DMS79 treated with DMSO at 0.1 percent for 48 hours (cell line): Measurements from ENCODE around the gene FLT4.

Experiments used
- DNase-seq: peaks from one replicate; lab custom pipeline; 2025; lab: John Stamatoyannopoulos, UW

FLT4 gene

GRCh38 chr5:180605554-180606214 is 43.7 kb downstream of the FLT4 start:
- DNase-seq, result no peak

- no peak for DNase-seq
These were observed 45.1 kb downstream of the FLT4 start for GRCh38 chr5:180604271-180604670.

GRCh38 chr5:180603076-180603594 is 46.3 kb downstream of the FLT4 start:
- no peak for DNase-seq

DNA sequence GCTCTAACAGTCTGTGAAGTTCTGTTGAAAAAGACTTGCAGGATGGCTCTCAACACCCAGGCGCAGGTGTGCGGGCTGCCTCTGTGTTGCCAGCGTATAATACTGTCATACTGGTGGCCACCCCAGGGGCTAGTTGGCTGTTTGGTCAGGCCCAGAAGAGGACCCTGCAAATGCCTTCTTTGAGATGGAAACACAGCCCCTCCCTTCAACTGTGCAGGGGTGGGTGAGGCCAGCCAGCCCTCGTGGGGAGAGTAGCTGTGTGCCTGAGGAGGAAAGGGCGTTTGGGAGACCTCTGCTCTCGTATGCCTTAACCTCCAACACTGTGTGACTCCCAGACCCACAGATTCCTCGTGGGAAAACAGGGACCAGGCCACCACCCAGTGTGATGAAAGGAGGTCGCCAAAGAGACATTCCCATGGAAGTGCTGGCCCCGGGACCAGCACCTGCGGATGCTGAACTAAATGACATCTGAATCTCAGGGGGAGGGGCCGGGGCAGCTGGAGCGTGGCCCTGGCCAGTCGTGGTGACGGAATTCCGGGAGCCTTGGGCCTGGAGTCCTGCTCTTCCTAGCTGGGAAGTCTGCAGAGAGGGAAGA is 46.8 kb downstream of the FLT4 start:
- DNase-seq, result no peak

GRCh38 chr5:180601591-180602480 is 47.6 kb downstream of the FLT4 start:
- DNase-seq, result no peak

DNA sequence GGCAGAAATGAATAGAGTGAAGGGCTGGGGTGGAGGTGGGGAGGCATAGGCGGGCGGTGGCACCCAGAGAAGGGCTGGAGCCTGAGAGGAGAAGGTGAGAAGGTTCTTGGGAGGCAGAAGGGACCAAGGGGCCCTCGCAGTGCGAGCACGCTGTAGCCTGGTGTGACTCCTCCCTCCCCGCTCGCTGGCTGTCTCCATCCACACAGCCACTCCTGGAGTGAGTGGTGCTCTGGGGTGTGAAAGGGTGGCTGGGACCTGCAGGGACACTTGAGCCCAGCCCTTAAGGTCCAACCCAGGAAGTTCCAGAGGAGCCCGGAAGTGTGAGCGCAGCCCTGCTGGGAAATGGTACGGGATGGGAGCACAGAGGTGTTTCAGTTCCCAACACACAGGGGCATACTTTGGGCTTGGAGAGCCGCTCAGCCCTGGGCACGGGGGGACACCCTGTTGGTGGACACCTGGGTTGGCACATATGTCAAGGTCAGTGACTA is 48.8 kb downstream of the FLT4 start:
- no peak for DNase-seq

DNA sequence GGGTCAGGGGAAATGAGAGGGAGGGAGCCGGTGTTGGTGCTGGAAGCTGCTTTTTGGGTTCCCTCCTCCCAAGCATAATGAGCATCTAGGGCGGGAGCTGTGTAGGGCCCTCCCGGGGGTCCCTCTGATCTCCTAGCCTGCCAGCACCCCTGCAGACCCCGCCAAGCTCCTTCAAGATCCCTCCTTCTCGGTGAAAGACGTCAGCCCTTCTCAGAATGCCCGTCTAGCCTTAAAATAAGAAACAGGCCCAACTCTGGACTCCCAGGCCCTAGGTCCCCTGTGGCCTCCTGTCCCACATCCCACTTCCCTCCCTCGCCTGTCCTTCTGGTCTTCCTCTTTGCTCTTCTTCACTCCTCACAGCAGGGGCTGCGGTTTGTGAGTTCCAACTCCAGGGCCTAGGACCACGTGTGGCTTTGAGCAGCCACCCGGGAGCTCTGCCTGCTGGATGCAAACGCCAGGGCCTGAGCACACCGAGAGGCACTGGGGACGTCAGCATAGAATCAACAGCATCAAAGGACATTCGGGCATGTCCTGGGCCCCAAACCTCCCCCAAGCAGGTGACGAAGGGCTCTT is 49.3 kb downstream of the FLT4 start:
- no peak for DNase-seq

GRCh38 chr5:180599590-180599914 is 49.8 kb downstream of the FLT4 start:
- no peak for DNase-seq

DNA sequence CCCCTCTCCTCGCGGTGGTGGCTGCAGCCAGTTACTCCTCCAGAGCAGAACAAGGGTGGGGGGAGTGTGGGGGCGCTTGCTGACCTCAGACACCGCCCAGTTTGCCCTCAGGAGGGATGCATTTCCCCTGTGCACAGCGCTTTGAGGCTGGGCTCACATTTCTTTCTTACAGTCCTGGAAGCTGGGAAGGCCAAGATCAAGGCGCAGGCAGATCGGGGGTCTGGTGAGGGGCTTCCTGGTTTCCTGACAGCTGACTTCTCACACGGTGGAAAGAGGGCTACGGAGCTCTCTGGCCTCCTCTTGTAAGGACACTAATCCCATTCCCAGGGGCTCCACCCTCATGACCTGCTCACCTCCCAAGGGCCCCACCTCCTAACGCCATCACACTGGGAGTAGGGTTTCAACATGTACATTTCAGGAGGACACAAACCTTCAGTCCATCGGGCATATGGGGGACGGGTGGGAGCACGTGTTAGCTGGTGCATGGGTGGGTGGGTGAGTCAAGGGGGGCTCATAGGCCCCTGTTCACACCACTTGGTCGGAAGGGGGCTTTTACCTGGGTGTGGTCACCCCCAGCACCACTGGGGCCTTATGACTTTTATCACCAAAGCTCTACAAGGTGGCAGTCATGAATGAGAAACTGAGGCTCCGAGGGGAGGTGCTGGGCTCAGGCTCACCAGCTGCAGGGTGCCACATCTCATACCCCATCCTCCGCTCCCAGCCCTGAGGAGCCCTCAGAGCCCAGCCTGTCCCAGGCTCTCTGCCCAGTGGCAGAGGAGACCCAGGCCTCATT is 50.4 kb downstream of the FLT4 start:
- DNase-seq, result no peak

- DNase-seq, result no peak
These were observed 51.1 kb downstream of the FLT4 start for GRCh38 chr5:180598316-180598701.

DNA sequence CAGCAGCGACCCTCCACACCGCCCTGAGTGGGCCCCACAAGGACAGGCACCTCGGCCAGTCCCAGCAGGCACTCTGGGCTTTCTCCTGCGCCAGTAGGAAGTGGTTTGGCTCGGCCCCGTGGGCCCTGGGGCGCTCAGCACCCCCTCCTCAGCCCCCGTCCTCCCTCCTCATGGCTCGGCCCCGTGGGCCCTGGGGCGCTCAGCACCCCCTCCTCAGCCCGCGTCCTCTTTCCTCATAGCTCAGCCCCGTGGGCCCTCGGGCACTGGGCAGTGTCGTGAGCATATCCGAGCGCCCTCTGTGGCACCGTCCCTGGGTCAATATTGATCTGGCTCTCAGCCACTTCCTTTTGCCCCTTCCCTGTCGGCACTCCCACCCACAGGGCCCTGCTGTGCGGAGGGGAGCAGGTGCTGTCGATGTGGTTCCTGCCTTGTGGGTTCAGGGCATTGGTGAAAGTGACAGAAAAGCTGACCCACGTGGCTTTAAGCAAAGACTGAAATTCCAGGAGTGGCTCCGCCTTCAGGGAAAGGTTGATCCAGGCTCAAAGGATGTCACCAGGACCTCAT is 52.6 kb downstream of the FLT4 start:
- no peak for DNase-seq

GRCh38 chr5:180596115-180596667 is 53.2 kb downstream of the FLT4 start:
- DNase-seq, result no peak

GRCh38 chr5:180595381-180596114 is 53.9 kb downstream of the FLT4 start:
- DNase-seq, result no peak

DNA sequence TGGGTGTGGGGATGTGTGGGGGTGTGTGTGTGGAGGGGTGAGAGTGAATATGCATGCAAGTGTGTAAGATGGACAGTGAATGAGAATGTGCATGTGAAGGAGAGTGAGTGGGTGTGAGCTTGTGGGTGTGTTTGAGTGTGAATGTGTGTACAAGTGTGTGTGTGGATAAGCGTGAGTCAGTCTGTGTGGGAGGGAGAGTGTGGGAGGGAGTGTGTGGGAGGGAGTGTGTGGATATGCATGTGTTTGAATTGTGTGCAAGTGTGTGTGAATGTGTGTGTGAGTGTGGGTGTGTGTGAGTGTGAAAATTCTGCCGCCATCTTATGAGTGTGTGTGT is 54.4 kb downstream of the FLT4 start:
- DNase-seq, result no peak

DNA sequence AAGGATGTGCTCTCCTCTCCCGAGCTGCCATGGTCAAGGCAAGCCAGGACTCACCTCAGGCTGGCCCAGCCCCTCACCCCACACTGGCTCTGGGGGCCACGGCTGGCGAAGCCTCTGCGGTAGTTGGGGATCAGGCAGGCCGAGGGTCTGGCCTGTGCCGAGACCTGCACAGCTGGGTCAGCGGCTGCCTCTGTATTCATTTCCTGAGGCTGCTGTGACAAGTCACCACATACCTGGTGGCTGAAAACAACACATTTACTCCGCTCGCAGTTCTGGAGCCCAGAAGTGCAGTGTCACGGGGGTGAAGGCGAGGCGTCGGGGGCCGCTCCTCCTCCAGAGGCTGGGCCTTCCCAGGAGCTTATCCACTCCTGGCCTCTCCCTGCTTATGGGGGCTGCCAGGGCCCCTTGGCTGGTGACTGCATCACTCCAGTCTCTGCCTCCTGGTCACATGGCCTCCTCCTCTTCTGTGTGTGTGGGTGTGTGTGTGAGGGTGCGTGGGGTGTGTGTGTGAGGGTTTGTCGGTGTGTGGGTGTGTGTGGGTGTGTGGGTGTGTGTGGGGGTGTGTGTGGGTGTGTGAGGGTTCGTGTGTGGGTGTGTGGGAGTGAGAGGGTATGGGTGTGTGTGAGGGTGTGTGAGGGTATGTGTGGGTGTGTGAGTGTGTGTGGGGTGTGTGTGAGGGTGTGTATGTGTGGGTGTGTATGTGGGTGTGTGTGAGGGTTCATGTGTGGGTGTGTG is 54.9 kb downstream of the FLT4 start:
- no peak for DNase-seq

GRCh38 chr5:180593446-180594206 is 55.8 kb downstream of the FLT4 start:
- no peak for DNase-seq

DNA sequence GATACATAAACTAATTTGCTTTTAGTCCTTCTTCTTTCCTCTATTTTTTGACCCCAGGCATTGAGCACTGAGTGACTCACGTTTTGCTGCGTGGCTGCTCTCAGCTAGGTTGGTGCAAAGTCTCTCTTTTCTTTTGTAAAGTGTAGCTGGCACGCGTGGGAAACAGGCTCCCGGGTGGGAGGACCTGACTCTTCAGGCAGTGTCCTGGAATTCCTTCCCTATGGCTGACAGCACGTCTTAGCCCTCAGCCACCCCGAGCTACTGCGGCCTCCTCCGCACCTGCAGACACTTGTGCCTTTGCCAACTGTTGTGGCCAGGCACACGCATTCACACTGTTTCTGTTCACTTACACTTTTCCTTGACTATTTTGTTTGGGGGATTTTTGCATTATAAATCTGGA is 57.2 kb downstream of the FLT4 start:
- no peak for DNase-seq

DNA sequence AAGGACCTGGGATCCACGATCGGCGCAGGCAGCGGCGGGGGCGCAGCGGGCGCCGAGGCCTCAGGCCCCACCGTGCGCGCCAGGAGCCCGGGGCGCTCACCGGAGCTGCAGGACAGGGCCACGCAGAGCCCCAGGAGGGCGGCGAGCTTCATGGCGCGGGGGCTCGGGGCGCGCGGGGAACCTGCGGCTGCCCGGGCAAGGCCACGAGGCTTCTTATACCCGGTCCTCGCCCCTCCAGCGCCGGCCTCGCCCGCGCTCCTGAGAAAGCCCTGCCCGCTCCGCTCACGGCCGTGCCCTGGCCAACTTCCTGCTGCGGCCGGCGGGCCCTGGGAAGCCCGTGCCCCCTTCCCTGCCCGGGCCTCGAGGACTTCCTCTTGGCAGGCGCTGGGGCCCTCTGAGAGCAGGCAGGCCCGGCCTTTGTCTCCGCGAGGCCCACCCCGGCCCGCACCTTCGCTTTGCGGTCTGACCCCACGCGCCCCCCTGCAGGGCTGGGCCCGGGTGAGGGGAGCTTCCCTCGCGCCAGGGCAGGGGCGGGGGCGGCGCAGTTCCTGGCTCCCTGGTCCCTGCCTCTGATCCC is 58.0 kb downstream of the FLT4 start, which contains the start of gene SCGB3A1:
Gene SCGB3A1, minus strand, starts transcription at position 189 of the 577 bp plus-strand sequence. Its CDS starts 37 bp downstream, at position 152.
- no peak for DNase-seq
